Measurements from ENCODE around the gene MPC1. TPM values are rescaled to one million over a fixed set of nuclear protein-coding genes. Genes with fewer than 3 reads are reported as not detected.

MPC1 gene
- 20.2 TPM for polyA plus RNA-seq (2013, experiment 1 of 2)
- polyA plus RNA-seq (2013, experiment 2 of 2), result 21.1 TPM

GRCh38 chr6:166382933-166383801 is at the start of gene MPC1:
Gene MPC1, minus strand, starts transcription at chr6:166382940. Its CDS starts 64 bp downstream, at chr6:166382876.
- H3K79me1 ChIP-seq (ENCODE audit: low read depth, low read length), result peaks cover 8% of the 10 kb centered on the region
- WGBS, 2 donors (ENCODE audit: extremely low coverage in 2 of 2, insufficient read length in 2 of 2, insufficient replicate concordance in 1 of 2), result no CpG with 5 or more reads among the region's 94 CpGs
- peak within 1 kb of the TSS; percentile 92 for H3K9ac ChIP-seq (ENCODE audit: low read depth, low read length, poor library complexity)
- H2BK120ac ChIP-seq (ENCODE audit: low read depth, low read length), result no peak within 1 kb of the TSS
- no peak within 1 kb of the TSS for H4K91ac ChIP-seq (ENCODE audit: low read depth, low read length, poor library complexity)
- DNase-seq (ENCODE audit: low spot score), result peak; percentile 96
- peak within 1 kb of the TSS; percentile 22 for H3K27ac ChIP-seq (replicated peaks; ENCODE audit: low read length)
- peaks cover 0 to 2% (median 0%) of the 10 kb centered on the region in 3 experiments for H3K27me3 ChIP-seq (ENCODE audit: control insufficient read depth in 3 of 3, insufficient read depth in 3 of 3, low read depth in 1 of 3, low read length in 3 of 3)
- no peak within 1 kb of the TSS for H4K8ac ChIP-seq (ENCODE audit: low read depth, low read length)
- H2AFZ ChIP-seq (ENCODE audit: low read length), result peak within 1 kb of the TSS; percentile 96
- no peak within 1 kb of the TSS for H2BK15ac ChIP-seq (ENCODE audit: low read length)
- H2BK5ac ChIP-seq (ENCODE audit: low read length), result peak within 1 kb of the TSS; percentile 22
- peak within 1 kb of the TSS; percentile 93 for H3K23ac ChIP-seq (ENCODE audit: low read depth, low read length, poor library complexity)
- peak within 1 kb of the TSS; percentile 60 to 97 for H3K4me3 ChIP-seq (ENCODE audit: low read length in 2 of 2)
- H3K14ac ChIP-seq (ENCODE audit: low read length), result peak within 1 kb of the TSS; percentile 71
- peak within 1 kb of the TSS; percentile 90 for H3K18ac ChIP-seq (ENCODE audit: low read length)
- no peak within 1 kb of the TSS for H3K4ac ChIP-seq (ENCODE audit: low read length)
- H3K36me3 ChIP-seq (replicated peaks in 1 of 2; ENCODE audit: control insufficient read depth in 2 of 2, insufficient read depth in 2 of 2, low read length in 2 of 2), result no peaks in the 10 kb centered on the region
- no peak within 1 kb of the TSS for H2AK5ac ChIP-seq (ENCODE audit: low read depth, low read length)
- H2BK12ac ChIP-seq (ENCODE audit: low read length), result peak within 1 kb of the TSS; percentile 4
- peaks cover 0 to 2% of the 10 kb centered on the region in 2 donors for H3K4me1 ChIP-seq (ENCODE audit: control insufficient read depth in 2 of 2, insufficient read depth in 1 of 2, low read depth in 1 of 2, low read length in 2 of 2)
- H3K9me3 ChIP-seq (replicated peaks in 1 of 2; ENCODE audit: control insufficient read depth in 2 of 2, insufficient read depth in 1 of 2, low read depth in 1 of 2, low read length in 2 of 2), result no peaks in the 10 kb centered on the region
- H3K4me2 ChIP-seq (ENCODE audit: insufficient read depth, low read length, poor library complexity, severe bottlenecking), result peak within 1 kb of the TSS; percentile 99

GRCh38 chr6:166430269-166430668 is 47.5 kb upstream of the MPC1 start:
- H3K4me3 ChIP-seq (ENCODE audit: low read length in 2 of 2), result no peak overlapping the region
- H3K27ac ChIP-seq (replicated peaks; ENCODE audit: low read length), result no peak overlapping the region
- no peak overlapping the region for H2BK120ac ChIP-seq (ENCODE audit: low read depth, low read length)
- no peaks in the 10 kb centered on the region for H3K79me1 ChIP-seq (ENCODE audit: low read depth, low read length)
- no peak overlapping the region for H3K4ac ChIP-seq (ENCODE audit: low read length)
- H3K4me2 ChIP-seq (ENCODE audit: insufficient read depth, low read length, poor library complexity, severe bottlenecking), result no peak overlapping the region
- H2BK5ac ChIP-seq (ENCODE audit: low read length), result no peak overlapping the region
- peaks cover 0 to 2% of the 10 kb centered on the region in 2 donors for H3K9me3 ChIP-seq (replicated peaks in 1 of 2; ENCODE audit: control insufficient read depth in 2 of 2, insufficient read depth in 1 of 2, low read depth in 1 of 2, low read length in 2 of 2)
- H4K91ac ChIP-seq (ENCODE audit: low read depth, low read length, poor library complexity), result no peak overlapping the region
- no peak overlapping the region for H3K18ac ChIP-seq (ENCODE audit: low read length)
- H3K14ac ChIP-seq (ENCODE audit: low read length), result peak overlapping the region; percentile 21
- no peak overlapping the region for H3K9ac ChIP-seq (ENCODE audit: low read depth, low read length, poor library complexity)
- H3K36me3 ChIP-seq (replicated peaks in 1 of 2; ENCODE audit: control insufficient read depth in 2 of 2, insufficient read depth in 2 of 2, low read length in 2 of 2), result peaks cover 9 to 33% of the 10 kb centered on the region in 2 donors
- WGBS, 2 donors (ENCODE audit: extremely low coverage in 2 of 2, insufficient read length in 2 of 2, insufficient replicate concordance in 1 of 2), result no CpG with 5 or more reads among the region's 17 CpGs
- H3K4me1 ChIP-seq (ENCODE audit: control insufficient read depth in 2 of 2, insufficient read depth in 1 of 2, low read depth in 1 of 2, low read length in 2 of 2), result no peaks in the 10 kb centered on the region
- DNase-seq (ENCODE audit: low spot score), result no peak
- no peak overlapping the region for H2AK5ac ChIP-seq (ENCODE audit: low read depth, low read length)
- no peaks in the 10 kb centered on the region for H3K27me3 ChIP-seq (ENCODE audit: control insufficient read depth in 3 of 3, insufficient read depth in 3 of 3, low read depth in 1 of 3, low read length in 3 of 3)
- no peak overlapping the region for H4K8ac ChIP-seq (ENCODE audit: low read depth, low read length)
- no peak overlapping the region for H2BK15ac ChIP-seq (ENCODE audit: low read length)
- H2AFZ ChIP-seq (ENCODE audit: low read length), result no peak overlapping the region
- no peak overlapping the region for H2BK12ac ChIP-seq (ENCODE audit: low read length)
- no peak overlapping the region for H3K23ac ChIP-seq (ENCODE audit: low read depth, low read length, poor library complexity)

- H3K14ac ChIP-seq (ENCODE audit: low read length), result no peak overlapping the region
- H2BK5ac ChIP-seq (ENCODE audit: low read length), result no peak overlapping the region
- H2AK5ac ChIP-seq (ENCODE audit: low read depth, low read length), result no peak overlapping the region
- peaks cover 0 to 3% of the 10 kb centered on the region in 2 donors for H3K4me1 ChIP-seq (ENCODE audit: control insufficient read depth in 2 of 2, insufficient read depth in 1 of 2, low read depth in 1 of 2, low read length in 2 of 2)
- H3K9me3 ChIP-seq (replicated peaks in 1 of 2; ENCODE audit: control insufficient read depth in 2 of 2, insufficient read depth in 1 of 2, low read depth in 1 of 2, low read length in 2 of 2), result peaks cover 0 to 2% of the 10 kb centered on the region in 2 donors
- peaks cover 7 to 52% of the 10 kb centered on the region in 2 donors for H3K36me3 ChIP-seq (replicated peaks in 1 of 2; ENCODE audit: control insufficient read depth in 2 of 2, insufficient read depth in 2 of 2, low read length in 2 of 2)
- H3K18ac ChIP-seq (ENCODE audit: low read length), result no peak overlapping the region
- no peak overlapping the region for H2BK15ac ChIP-seq (ENCODE audit: low read length)
- H3K79me1 ChIP-seq (ENCODE audit: low read depth, low read length), result no peaks in the 10 kb centered on the region
- H3K4me3 ChIP-seq (ENCODE audit: low read length in 2 of 2), result no peak overlapping the region
- WGBS, 2 donors (ENCODE audit: extremely low coverage in 2 of 2, insufficient read length in 2 of 2, insufficient replicate concordance in 1 of 2), result no CpG with 5 or more reads among the region's 12 CpGs
- H3K27ac ChIP-seq (replicated peaks; ENCODE audit: low read length), result no peak overlapping the region
- H4K91ac ChIP-seq (ENCODE audit: low read depth, low read length, poor library complexity), result no peak overlapping the region
- H3K27me3 ChIP-seq (ENCODE audit: control insufficient read depth in 3 of 3, insufficient read depth in 3 of 3, low read depth in 1 of 3, low read length in 3 of 3), result no peaks in the 10 kb centered on the region
- no peak overlapping the region for H2AFZ ChIP-seq (ENCODE audit: low read length)
- no peak overlapping the region for H4K8ac ChIP-seq (ENCODE audit: low read depth, low read length)
- no peak overlapping the region for H2BK120ac ChIP-seq (ENCODE audit: low read depth, low read length)
- no peak overlapping the region for H3K9ac ChIP-seq (ENCODE audit: low read depth, low read length, poor library complexity)
- H3K4me2 ChIP-seq (ENCODE audit: insufficient read depth, low read length, poor library complexity, severe bottlenecking), result no peak overlapping the region
- no peak for DNase-seq (ENCODE audit: low spot score)
- H3K23ac ChIP-seq (ENCODE audit: low read depth, low read length, poor library complexity), result no peak overlapping the region
- no peak overlapping the region for H3K4ac ChIP-seq (ENCODE audit: low read length)
- H2BK12ac ChIP-seq (ENCODE audit: low read length), result no peak overlapping the region
These were observed 41.7 kb upstream of the MPC1 start for GRCh38 chr6:166424431-166424830.

- no peak overlapping the region for H3K4me2 ChIP-seq (ENCODE audit: insufficient read depth, low read length, poor library complexity, severe bottlenecking)
- no CpG with 5 or more reads among the region's 7 CpGs for WGBS, 2 donors (ENCODE audit: extremely low coverage in 2 of 2, insufficient read length in 2 of 2, insufficient replicate concordance in 1 of 2)
- H3K4me3 ChIP-seq (ENCODE audit: low read length in 2 of 2), result no peak overlapping the region
- peaks cover 0 to 3% of the 10 kb centered on the region in 2 donors for H3K4me1 ChIP-seq (ENCODE audit: control insufficient read depth in 2 of 2, insufficient read depth in 1 of 2, low read depth in 1 of 2, low read length in 2 of 2)
- no peak overlapping the region for H2BK120ac ChIP-seq (ENCODE audit: low read depth, low read length)
- H3K18ac ChIP-seq (ENCODE audit: low read length), result no peak overlapping the region
- no peak overlapping the region for H2BK5ac ChIP-seq (ENCODE audit: low read length)
- no peak overlapping the region for H3K14ac ChIP-seq (ENCODE audit: low read length)
- no peaks in the 10 kb centered on the region for H3K79me1 ChIP-seq (ENCODE audit: low read depth, low read length)
- H4K91ac ChIP-seq (ENCODE audit: low read depth, low read length, poor library complexity), result no peak overlapping the region
- H2BK12ac ChIP-seq (ENCODE audit: low read length), result no peak overlapping the region
- H3K27ac ChIP-seq (replicated peaks; ENCODE audit: low read length), result no peak overlapping the region
- peaks cover 8 to 56% of the 10 kb centered on the region in 2 donors for H3K36me3 ChIP-seq (replicated peaks in 1 of 2; ENCODE audit: control insufficient read depth in 2 of 2, insufficient read depth in 2 of 2, low read length in 2 of 2)
- H4K8ac ChIP-seq (ENCODE audit: low read depth, low read length), result no peak overlapping the region
- no peak overlapping the region for H3K9ac ChIP-seq (ENCODE audit: low read depth, low read length, poor library complexity)
- peaks cover 0 to 2% of the 10 kb centered on the region in 2 donors for H3K9me3 ChIP-seq (replicated peaks in 1 of 2; ENCODE audit: control insufficient read depth in 2 of 2, insufficient read depth in 1 of 2, low read depth in 1 of 2, low read length in 2 of 2)
- H3K23ac ChIP-seq (ENCODE audit: low read depth, low read length, poor library complexity), result no peak overlapping the region
- H3K27me3 ChIP-seq (ENCODE audit: control insufficient read depth in 3 of 3, insufficient read depth in 3 of 3, low read depth in 1 of 3, low read length in 3 of 3), result no peaks in the 10 kb centered on the region
- no peak overlapping the region for H2AK5ac ChIP-seq (ENCODE audit: low read depth, low read length)
- no peak overlapping the region for H3K4ac ChIP-seq (ENCODE audit: low read length)
- DNase-seq (ENCODE audit: low spot score), result no peak
- H2BK15ac ChIP-seq (ENCODE audit: low read length), result no peak overlapping the region
- H2AFZ ChIP-seq (ENCODE audit: low read length), result no peak overlapping the region
These were observed 41.0 kb upstream of the MPC1 start for GRCh38 chr6:166423781-166424180.

Data from neuronal stem cell (in vitro differentiated cells).